GM19193 (cell line): Measurements from ENCODE around the gene ITCH.

Source experiments
- POLR2A ChIP-seq: IDR thresholded peaks from 4 replicates; pipeline ENCODE4 v1.6.1; 2011; ENCODE audit not compliant: insufficient read depth, insufficient read length; ENCODE audit errors: extremely low read depth

ITCH gene

DNA sequence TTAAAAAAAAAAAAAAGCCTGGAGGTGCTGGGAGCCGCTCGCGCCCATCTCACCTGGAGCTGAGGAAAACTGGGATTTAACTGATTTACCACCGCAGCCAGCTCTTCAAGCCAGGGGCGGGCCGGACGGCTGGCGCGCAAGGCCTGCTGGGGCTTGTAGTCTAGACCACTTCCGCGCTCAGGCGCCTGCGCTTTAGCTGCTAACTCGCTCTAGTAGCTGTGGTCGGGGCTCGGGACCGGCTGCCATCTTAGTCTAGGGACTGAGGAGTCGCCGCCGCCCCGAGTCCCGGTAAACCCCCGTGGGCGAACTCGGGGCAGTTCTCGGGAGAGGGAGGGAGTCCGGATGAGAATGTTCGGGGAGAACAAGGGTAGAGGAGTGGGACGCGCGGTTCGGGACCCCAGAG lies at the start of gene ITCH:
Gene ITCH (plus strand): TSS at position 212 of the 403 bp plus-strand sequence. CDS start 30,539 bp downstream, outside the sequence.
- peak; percentile 82 for TF ChIP-seq POLR2A

DNA sequence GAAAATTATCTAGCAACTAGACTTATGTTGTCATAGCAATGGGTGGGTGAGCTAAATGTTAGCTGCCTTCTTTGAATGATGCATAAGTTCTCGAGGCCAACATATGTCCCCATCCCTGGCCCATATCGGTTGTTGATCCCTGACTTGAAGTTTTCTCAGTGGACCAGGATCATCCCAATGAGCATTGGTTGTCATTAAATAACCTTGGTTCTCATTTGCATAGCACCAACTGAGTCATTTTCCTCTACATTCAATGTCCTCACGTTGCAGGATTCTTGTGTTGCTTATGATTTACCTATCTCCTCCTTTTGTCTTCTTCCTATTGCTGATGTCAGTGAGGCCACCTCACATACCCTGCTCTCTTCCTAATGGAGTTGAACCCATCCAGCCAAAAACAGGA lies 47.8 kb upstream of the ITCH start:
- TF ChIP-seq POLR2A = no peak

DNA sequence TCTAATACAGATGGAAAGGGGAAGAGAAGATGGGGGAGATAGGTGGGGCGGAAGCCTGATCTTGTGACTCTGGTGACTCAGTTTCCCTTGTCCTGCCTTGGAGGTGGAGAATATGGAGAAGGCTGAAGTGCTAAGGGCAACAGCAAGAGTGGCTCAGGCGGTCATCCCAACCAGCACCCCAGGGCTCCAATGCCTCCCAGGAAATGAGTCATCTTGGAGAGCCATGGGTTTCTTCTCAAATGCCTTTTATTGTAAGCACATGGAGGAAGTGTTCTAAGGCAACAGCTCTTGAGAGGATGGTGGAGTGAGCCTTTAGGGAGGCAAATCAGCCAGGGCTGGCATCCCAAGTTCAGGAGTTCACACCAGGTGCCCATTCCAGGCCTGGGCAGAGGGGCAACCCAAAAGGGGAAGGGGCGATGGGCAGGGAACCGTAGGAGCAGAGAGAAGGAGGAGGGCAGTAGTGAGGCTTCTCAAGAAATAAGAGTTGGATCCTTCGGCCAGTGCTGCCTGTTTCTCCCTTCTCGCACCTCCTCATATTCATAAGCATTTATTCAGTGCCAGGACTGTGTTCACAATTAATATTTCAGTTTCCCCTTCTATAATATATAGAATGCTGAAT lies 46.8 kb upstream of the ITCH start:
- no peak for TF ChIP-seq POLR2A

DNA sequence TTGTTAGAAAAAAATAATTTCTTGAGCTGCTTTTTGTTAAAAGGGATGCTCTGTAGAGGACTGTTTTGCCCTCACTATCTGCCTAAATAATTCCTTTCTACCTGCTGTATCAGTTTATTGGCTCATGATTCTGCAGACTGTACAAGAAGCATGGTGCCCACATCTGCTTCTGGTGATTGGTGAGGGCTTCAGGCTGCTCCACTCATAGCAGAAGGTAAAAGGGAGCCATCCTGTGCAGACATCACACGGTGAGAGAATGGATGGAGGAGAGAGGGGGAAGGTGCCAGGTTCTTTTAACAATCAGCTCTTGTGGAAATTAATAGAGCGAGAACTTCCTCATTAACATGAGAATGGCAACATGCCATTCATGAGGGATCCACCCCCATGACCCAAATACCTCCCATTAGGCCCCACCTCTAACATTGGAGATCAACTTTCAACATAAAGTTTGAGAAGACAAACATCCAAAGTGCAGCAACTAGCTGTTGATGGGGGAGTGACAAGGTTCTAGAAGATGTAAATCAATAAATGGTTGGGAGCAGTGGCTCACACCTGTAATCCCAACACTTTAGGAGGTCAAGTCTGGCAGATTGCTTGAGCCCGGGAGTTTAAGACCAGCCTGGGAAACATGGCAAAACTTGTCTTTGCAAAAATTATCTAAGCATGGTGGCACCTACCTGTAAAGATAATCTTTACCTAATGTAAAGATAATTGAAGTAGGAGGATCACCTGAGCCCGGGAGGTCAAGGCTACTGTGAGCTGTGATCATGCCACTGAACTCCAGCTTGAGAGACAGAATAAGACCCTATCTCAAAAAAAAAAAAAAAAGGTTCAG lies 44.2 kb upstream of the ITCH start:
- no peak for TF ChIP-seq POLR2A

DNA sequence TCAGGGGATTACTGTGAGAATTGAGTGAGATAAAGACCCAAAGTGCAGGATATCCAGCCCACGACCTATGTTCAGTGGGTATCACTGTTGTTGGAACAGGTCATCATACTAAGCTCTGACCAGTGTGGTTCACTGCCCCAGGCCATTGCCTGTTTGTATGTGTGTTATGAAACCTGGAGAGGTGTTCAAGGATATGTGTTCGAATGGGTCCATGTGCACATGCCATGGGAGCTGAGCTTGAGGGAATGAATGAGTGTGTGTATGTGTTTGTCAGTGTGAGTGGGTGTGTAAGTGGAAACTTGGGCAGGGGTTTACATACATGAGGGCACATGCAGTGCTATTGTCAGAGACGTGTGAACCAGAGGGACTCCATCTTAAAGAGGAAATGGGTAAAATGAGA lies 42.2 kb upstream of the ITCH start:
- TF ChIP-seq POLR2A = no peak

DNA sequence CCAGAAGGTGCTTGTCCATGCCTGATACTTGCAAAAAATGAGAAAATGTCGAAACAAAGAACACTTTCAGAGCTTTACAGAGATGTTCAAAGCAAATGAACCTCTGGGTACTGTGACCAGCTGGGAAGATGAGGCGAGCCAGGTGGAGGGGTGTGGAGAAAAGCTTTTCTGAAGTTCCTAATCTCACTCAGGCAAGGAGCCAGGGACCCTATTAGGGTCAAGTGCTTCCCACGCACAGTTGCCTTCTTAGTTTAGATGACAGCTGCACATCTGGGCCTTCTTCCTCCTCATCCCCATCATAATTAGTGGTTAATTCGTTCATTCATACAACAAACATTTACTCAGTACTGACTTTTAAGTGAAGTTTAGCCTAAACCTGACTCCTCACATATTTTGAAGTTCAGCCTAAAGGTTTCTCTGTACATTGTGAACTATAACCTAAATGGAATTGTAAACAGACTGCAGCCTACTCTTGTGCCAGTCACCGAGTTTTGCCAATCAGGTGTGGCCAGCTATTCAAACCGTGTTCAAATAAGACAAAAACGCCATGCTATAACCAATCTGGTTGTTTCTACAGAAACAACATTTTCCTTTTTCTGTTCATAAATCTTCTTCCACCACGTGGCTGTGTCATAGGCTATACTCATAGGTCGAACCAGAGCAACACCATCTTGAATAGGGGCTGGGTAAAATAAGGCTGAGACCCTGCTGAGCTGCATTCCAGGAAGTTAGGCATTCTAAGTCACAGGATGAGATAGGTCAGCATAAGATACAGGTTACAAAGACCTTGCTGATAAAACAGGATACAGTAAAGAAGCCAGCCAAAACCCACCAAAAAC lies 40.6 kb upstream of the ITCH start:
- TF ChIP-seq POLR2A = no peak

DNA sequence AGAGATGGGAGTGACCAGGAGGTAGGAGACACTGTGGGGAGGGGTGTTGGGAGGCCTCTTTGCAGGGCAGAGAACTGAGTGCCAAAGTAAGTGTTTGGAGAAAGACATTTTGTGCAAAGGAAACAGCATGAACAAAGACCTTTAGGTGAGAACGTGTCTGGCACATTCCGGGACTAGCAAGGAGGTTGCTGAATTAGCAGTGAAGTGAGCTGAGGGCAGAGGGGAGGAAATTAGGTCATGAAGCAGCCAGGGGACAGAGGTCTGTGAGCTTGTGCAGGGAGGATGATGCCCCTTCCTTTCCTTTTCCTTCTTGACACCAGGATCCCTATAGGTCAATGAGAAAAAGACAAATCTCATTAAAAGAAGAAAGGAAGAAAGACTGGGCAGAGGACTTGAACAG lies 38.5 kb upstream of the ITCH start:
- TF ChIP-seq POLR2A = no peak

DNA sequence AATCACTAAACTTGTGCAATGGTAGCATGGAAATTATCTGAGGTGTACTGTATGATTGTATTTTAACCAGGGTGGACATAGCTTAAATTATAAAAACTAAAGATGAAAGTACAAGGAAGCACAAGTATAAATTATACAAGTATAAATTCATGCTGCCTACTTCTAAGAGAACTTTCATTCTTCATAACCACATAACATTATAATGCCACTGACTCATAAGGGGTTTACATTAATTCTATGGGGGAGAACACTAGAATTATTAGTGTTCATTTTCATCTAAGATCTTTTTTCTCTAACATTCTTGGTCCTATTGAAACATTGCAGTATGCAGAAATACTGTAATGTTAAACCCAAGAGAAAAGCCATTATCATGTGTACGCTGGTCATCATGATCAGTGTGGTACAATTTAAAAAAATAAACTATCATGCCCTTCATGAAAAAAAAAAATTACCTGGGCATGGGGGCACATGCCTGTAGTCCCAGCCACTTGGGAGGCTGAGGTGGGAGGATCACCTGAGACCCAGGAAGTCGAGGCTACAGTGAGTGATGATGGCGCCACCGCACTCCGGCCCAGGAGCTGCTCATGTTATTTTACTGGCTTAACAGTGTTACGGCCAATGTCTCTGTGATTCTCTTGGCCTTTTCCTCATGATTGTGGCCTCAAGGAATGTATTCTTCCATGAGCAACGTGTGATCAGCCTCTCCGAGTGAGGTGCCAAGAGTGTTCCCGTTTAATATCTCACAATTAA lies 34.0 kb upstream of the ITCH start:
- TF ChIP-seq POLR2A = no peak

DNA sequence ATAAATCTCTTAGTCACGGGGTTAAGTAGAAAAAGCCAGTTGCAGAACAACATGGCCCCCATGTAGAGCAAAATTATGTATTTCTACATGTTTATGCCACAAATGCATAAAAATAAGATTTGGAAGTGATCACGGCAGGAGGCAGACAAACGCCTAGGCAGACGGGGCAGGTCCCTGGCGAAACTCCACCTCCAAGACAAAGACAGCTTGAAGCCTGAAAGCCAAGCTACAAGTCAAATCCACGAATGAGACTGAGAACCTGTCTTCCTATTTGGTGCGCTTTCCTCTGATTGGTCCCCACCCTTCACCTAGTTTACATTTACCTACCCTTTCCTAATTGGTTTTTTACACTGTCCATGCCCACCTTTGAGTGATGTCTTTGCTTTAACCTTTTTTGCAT lies 31.2 kb upstream of the ITCH start:
- TF ChIP-seq POLR2A = no peak

DNA sequence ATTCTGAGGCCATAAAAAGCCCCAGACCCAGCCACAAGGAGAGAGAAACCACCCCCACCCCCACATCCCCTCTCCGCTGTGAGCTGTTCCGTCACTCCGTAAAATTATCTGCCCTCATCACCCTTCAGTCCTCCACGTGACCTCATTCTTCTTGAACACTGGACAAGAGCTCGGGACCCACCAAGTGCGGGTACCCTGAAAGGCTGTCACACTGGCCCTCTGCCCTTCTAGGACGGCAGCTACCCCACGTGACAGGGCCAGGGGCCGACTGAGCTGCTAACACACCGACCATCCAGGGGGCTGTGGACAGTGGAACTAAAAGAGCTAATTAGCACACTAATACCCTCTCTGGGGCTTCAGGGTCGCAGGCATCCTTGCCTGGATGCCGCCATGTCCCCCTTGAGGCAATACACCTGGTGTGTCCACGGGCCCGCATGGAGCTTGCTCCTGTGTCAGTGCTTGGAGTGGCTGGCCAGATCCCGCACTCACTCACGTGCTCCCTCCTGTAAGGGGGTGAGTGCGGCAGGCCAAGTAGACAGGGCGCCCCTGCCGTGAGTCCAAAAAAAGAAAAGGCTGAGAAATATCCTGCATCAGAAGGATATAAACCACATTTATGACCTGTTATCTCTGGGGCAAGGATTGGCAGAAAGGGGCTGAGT lies 30.7 kb upstream of the ITCH start:
- no peak for TF ChIP-seq POLR2A

DNA sequence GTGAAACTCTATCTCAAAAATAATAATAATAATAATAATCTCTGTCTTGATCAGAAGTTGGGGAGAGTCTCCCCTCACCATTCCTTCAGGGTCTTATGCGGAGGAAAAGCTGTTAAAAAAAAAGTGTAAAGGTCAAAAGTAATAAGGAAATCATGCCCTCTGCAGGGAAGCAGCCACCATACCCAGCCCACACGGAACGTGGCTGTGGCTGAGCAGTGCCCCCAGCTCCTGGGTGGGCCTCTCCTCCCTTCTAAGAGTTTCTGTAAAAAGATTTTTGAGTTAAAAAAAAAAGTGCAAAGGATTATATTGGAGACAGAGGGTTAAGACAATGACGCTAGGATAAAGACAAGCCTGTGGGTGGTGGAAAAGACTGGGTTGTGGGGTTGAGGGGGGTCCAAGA lies 29.3 kb upstream of the ITCH start:
- TF ChIP-seq POLR2A = no peak

DNA sequence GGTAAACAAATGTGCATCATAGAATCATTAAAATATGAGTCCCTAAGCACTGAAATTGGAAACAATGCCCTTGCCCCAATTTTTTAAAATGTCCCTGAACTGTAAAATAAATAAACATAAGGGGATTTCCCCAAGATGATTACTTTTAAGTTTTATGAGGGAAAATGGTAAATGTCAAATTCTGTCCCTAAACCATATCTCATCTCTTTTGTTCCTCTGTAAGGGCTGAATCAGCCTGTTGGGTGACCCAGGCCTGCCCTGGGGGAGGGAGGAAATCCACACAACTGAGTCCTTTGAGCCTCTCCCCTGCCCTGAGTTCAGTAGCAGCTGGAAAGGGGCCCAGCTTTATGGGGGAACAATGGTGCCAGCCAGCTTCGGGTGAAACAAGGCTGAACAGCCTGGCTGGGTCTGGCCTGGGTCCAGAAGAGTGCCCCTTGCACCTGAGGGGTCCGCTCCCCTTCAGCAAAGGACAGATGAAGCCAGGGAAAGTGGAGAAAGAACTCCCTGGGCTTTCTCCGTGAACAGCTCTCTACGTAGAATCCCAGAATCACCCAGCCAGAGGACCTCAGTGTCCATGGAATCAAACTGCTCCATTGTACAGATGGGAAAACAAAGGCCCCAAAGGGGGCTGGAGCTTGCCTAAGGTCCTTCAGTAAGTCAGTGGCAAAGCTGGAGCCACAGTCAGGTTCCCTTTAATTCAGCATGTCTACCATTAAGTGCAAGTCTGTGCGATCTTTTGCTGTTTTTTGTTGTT lies 28.2 kb upstream of the ITCH start:
- TF ChIP-seq POLR2A = no peak

DNA sequence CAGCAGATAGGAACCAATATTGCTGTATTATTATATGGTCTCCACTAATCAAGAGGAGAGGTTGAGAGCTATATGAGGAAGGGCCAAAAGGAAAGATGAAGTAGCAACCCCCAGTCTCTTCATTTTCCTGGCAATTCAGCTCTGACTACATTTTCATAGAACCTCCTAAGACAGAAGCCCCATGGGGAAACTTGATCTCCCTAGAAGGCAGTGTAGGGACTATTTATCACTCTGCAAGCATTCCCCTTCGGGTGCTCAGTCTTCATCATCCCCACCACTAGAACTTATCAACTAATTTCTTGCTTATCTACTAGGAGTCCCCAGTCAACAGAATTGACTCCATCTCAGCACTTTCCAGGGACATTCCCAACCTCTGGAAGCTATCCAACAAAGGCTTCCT lies 25.5 kb upstream of the ITCH start:
- no peak for TF ChIP-seq POLR2A
